ENCODE measurements around the gene TRPV5. TPM values are rescaled to one million over a fixed set of nuclear protein-coding genes. Genes with fewer than 3 reads are reported as not detected.

TRPV5 gene
- total RNA-seq, 3 donors from 2014 or later = not detected

- ATAC-seq (no peak), DNase-seq (no peak)
- no peaks in the 10 kb centered on the region for H3K4me1 ChIP-seq (ENCODE audit: low read depth)
- H3K9me3 ChIP-seq = no peaks in the 10 kb centered on the region
- no peak overlapping the region for H3K4me3 ChIP-seq
- intact Hi-C loops (cut with DNase I, micrococcal nuclease) = no loop called here
- no peaks in the 10 kb centered on the region for H3K36me3 ChIP-seq (ENCODE audit: low read depth)
- TF ChIP-seq CTCF (IDR thresholded peaks at IDR 0.05) = no peak
Observed at GRCh38 chr7:142948603-142949002, 15.1 kb upstream of the TRPV5 start.

- H3K4me1 ChIP-seq (ENCODE audit: low read depth) = no peaks in the 10 kb centered on the region
- TF ChIP-seq CTCF (IDR thresholded peaks at IDR 0.05) = no peak
- ATAC-seq (no peak), DNase-seq (no peak)
- no peaks in the 10 kb centered on the region for H3K9me3 ChIP-seq
- intact Hi-C loops (cut with DNase I, micrococcal nuclease) = no loop called here
- H3K36me3 ChIP-seq (ENCODE audit: low read depth) = no peaks in the 10 kb centered on the region
- H3K4me3 ChIP-seq = no peak overlapping the region
Observed at GRCh38 chr7:142945001-142945400, 11.5 kb upstream of the TRPV5 start.

- DNase-seq (no peak), ATAC-seq (no peak)
- no peak for TF ChIP-seq CTCF (IDR thresholded peaks at IDR 0.05)
- intact Hi-C loops (cut with DNase I, micrococcal nuclease) = no loop called here
- Histone ChIP-seq H3K36me3 (ENCODE audit: low read depth) (no peaks in the 10 kb centered on the region), H3K9me3 (no peaks in the 10 kb centered on the region), H3K4me1 (ENCODE audit: low read depth) (no peaks in the 10 kb centered on the region), H3K4me3 (no peak overlapping the region)
Observed at GRCh38 chr7:142943706-142944268, 10.2 kb upstream of the TRPV5 start.

GRCh38 chr7:142942746-142943145 lies 9.2 kb upstream of the TRPV5 start:
- Histone ChIP-seq H3K9me3 (no peaks in the 10 kb centered on the region), H3K4me1 (ENCODE audit: low read depth) (no peaks in the 10 kb centered on the region), H3K36me3 (ENCODE audit: low read depth) (no peaks in the 10 kb centered on the region), H3K4me3 (no peak overlapping the region)
- intact Hi-C loops (cut with DNase I, micrococcal nuclease) = no loop called here
- no peak for DNase-seq
- no peak for TF ChIP-seq CTCF (IDR thresholded peaks at IDR 0.05)
- no peak for ATAC-seq

GRCh38 chr7:142941541-142941940 lies 8.0 kb upstream of the TRPV5 start:
- ATAC-seq = no peak
- H3K36me3 ChIP-seq (ENCODE audit: low read depth) = no peaks in the 10 kb centered on the region
- intact Hi-C loops (cut with DNase I, micrococcal nuclease) = no loop called here

More at GRCh38 chr7:142941541-142941940, 8.0 kb upstream of the TRPV5 start:
- Histone ChIP-seq H3K9me3 (no peaks in the 10 kb centered on the region), H3K4me1 (ENCODE audit: low read depth) (no peaks in the 10 kb centered on the region), H3K4me3 (no peak overlapping the region)
- DNase-seq = no peak
- no peak for TF ChIP-seq CTCF (IDR thresholded peaks at IDR 0.05)

All from mucosa of descending colon (tissue), 3 donors.